ENCODE data around the gene ASCC1.

Gene ASCC1

DNA sequence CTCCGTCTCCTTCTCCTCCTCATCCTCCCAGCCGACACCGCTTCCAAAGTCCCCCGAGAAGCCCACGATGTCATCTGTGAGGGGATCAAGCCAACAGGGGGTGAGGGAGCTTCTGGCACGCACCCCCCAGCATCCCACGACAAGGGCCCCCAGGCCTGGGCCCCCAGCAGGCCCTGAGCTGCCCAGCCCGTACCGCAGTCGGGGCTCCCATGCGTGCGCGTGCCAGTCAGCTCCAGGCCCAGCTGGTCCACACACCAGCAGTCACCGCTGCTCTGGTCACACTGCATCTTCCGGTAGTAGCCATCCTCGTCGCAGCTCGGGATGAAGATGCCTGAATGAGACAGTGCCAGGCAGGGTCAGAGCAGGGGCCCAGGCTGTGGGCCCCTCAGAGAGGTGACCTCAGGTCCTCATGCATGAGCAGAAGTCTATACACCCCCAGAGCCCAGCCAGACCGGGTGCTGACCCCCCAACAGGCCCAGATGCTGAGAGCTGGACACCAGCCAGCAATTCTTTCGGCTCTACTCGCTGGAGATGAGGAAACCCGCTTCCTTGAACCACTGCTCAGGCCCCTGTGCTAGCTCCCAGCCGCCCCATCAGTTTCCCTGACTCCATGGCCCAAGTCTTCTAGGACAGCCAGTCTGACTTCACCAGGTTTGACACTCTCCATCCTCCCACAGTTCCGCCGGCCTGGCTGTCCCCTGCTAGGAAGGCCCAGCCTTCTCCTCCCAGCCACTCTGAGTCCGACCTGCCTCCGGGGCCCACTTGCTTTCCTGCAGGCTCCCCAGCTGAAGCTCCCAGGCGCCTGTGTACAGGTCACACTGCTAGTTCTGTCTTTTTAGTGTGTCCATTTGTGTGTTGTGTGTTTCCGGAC, 153.0 kb downstream of the ASCC1 start:
- DNase-seq: no peak

DNA sequence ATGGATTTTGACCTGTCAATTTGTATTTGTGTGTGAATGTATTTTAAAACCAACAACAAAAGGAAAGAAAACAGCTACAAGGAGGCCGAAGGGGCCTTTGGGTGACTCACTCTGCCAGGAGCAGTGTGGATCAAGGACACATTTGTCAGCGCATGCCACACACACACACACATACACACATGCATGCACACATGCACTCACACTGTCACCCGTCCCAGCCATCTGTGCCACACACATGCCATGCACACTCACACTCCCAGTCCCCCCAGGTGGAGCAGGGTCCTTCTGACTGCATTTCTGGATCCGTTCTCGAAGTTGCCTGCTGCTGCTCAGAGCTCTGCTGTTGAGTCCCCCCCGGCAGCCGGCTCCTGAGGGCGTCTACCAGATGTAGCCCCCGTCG, 153.7 kb downstream of the ASCC1 start:
- peak; percentile 39 for DNase-seq

DNA sequence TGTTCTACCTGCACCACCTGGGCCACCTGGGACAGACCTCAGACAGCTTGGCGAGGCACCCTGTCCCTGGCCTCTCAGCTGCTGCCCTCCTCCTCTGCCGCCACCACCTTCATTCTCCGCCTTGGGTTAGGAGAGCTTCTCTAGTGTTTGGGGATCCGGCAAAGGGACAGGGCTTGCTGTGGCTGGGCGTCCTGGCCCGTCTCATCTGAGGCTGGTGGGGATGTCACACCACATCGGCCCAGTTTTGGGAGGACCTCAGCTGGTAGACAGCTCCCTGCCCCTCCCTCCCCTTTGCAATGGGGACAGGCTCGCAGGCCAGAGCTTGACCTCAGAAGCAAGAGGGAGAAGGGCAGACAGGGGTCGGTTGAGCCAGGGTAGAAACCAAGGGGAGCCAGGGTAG, 154.1 kb downstream of the ASCC1 start:
- DNase-seq: no peak

DNA sequence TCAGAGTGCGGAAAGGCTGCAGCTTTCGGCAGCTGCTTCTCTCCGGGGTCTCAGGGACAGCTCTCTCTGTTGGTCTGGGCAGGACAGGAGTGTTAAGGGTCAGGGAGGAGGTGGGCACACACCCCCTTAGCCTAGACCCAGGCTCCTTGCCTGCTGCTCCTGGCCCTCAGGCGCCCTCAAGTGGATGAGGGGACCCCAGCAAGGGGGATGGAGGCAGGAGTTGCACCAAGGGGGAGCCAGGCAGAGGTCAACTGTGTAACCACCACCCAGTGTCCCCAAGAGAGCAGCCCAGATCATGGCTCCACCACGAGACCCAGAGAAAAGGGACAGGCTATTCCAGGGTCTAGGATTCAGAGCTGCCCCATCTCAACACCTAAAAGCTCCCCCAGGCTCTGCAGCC, 154.6 kb downstream of the ASCC1 start:
- no peak for DNase-seq

DNA sequence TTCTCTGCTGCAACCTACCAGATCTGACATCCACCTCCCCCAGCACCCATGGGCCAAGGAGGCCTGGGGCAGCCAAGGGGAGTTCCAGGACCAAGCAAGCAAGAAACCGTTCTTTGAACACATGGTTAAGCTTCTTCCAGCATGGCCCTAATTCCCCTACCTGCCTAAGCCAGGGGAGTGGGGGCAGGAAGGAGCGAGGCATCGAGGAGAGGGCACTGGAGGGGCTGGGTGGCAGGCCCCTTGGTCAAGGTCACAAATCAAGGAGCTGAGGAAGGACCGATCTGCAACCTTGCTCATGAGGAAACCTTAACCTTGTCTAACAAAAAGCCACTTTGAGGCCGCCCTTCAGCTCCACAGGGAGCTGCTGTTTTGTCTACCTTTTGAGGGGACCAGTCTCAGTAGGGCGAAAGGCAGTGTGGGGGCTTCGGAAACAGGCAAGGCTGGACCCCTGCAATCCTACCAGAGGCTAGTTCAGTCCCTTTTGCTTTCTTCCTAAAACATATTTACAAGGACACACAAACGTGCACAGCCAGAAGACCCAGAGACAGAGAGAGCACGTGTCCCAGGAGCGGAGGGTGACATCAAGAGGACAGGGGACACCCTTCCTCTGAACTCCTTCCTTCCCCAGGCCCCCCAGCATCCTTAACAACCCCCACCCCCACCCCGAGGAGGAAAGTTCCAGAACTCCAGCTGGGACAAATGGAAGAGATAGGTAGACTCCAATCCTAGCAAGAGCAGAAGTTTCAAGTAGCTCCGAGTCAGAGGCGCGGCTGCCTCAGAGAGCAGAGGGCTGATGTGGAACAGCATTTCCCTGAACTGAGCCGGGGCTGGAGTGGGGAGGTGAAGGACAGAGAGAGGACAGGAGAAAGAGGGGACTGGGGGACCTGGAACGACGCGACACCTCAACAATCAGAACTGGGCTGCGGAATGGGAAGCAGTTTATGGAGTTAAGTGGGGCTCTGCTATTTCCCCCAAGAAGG, 155.9 kb downstream of the ASCC1 start:
- no peak for DNase-seq

DNA sequence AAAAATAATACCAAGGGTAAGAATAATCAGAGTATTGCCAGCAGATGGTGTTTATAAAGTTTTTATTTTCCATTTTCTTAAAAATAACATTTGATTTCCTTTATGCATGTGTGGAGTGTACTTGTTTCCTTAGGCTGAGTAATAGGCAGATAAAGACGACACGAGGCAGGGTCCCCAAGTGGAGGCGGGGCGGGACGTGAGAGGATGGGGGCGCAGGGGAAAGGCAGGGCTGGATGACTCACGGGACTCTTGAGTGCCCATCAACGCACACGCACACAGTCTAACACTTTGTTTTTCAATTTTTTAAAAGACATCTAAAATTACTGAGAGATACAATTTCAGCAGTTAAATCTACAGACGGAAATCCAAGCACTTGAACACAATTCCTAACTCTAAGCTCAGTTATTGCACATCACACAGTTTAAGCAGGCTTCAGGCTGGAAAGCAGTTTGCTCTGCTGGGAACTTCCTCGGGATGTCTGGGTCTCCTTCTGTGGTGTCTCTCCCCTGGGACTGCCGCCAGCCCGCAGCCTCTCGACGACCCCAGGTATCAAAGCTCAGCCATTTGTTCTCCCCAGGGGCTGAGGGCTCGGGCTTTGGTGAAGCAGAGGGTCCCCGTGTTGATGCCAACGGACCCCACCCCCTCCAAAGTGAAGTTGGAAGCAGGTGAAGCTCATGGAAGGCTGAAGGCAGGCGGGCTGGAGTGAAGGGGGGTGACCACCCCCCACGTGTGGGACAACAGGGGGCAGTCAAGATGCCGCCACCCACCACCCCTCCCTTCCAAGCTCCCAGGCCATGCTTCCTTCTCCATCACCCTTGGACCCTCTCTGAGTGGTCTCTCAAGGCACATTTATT, 156.9 kb downstream of the ASCC1 start:
- no peak for DNase-seq

DNA sequence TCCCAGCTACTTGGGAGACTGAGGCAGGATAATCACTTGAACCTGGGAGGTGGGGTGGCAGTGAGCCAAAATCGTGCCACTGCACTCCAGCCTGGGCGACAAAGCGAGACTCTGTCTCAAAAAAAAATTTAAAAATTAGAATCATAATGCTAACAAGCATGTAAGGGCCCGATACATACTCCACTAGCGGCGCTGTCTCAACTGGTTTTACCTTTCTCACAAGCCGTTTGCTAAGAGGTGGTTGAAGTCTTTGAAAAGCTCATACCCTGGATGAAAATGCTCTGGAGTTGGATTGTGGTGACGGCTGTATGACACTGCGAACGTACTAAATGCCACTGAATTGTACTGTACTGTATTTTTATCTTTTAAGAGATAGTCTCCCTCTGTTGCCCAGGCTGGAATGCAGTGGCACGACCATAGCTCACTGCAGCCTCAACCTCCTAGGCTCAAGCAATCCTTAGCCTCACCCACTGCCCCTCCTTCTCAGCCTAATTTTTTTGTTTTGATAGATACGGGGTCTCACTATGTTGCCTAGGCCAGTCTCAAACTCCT, 157.7 kb downstream of the ASCC1 start:
- no peak for DNase-seq

DNA sequence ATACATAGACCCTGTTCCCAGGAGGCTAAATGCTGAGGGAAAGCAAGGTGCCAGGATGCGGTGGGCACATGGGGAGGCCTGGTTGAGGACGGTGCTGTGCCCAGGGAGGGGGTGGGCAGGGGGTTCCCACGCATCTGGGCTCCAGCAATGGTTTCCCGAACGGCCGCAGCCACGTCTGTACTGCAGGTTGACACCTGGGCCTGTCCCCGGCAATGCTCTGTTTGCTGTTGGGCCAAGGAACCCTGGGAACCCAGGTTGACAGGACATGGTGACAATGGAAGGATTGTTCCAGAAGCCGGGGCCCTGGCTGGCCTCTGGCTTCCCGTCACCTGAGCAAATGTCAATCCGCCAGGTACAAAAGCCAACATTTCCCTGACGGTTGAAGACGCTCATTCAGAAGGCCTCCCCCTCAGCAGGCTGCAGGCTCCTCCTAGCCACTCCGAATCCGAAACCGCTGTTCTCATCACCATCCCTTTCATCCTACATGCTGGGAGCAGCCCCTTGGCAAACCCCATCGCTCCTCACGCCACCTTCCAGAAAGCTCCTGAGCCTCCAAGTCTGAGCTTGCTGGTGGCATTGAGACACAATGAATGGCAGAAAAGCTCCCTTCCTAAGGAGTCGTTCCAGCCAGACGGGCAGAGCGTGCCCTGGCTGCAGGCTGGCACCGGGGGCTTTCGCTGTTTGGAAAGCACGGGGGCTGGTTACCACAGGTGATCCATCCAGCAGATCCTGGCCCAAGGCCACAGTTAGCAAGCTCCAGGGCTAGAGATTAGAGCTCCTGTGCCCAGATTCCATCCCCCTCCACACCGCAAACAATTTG, 158.9 kb downstream of the ASCC1 start:
- no peak for DNase-seq

DNA sequence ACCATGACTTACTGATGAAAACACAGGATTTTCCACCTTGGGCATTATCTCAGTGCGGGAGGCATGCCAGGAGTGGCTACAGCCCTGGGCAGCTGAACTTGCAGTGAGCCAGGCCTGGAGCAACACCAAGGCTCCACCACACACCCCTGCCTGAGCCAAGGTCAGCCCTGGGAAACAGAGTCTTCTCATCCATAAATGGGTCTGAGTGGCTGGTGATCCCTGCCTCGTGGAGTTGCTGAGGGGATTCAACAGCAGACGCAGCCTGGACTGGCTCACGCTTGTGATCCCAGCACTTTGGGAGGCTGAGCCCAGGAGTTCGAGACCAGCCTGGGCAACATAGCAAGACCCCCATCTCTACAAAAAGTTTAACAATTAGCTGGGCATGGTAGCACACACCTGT, 160.0 kb downstream of the ASCC1 start:
- DNase-seq: no peak

DNA sequence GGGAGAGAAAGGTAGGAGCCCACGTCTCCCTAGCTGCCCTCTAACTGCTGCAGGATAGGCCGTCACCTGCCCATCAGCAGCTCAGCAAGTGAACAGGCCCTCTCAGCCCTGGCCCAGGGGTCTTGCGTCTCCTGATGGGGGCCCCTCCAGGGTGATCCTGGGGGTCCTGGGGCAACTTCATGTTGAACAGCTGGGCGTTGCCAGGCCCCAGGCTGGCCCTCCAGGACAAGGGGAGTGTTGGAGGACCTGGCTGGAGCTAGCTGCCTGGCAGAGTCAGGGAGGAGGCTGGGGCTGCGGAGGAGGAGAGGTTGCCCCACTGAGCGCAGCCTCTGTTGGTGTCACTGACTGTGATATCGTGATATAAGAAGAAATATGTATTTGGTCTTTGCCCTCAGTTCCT, 162.4 kb downstream of the ASCC1 start:
- no peak for DNase-seq

DNA sequence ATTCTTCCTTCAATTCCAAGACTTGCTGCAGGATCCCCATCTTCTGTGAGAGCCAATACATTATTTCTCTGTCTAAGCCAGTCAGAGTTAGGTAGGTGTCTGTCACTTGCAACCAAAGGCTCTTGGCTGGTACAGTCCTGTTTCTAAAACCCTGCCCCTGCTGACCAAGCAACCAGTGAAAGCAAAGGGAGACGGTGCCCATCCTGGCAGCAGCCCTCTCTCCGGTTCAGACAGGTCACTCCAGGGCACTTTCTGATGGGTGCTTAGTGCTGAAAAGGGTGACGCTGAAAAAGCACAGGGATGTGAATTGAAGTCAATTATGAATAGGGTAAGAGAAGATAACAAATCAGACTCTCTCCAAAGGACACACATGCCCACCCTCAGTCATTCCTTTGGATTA, 165.2 kb downstream of the ASCC1 start:
- no peak for DNase-seq

DNA sequence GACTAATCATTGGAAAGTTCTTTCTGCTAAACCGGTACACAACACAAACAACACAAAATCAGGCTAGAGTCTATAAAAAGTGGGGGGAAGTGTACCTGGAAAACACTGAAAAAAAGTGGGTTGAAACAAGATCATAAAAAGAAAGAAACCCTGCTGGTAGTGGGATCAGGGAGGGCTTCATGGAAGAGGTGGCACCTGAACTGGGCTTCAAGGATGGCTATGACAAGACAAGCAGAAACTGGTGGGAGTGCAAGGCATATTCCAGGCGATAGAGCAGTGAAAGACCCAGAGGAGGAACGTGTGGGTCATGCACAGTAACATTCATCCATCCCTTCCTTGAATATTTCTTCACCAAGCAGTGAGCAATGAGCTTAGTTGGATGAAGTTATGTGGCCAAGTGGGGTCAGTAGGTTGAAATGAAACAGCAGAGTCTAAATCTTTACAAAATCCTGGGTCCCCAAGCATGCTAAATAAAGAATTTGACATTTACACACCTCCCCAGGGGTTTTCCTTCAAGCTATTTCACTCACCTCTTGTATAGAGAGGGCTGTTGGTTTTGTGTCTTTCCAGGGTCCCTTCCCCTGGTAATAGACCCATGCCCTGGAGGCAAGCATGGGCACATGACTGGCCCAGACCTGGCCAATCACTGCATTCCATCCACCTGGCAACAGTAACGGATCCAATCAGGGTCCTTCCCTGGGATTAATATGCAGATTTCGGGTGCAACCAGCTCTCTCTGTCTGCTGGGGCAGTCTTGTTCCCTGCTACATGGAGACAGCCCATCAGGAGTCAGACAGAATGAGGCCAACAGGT, 165.9 kb downstream of the ASCC1 start:
- no peak for DNase-seq

DNA sequence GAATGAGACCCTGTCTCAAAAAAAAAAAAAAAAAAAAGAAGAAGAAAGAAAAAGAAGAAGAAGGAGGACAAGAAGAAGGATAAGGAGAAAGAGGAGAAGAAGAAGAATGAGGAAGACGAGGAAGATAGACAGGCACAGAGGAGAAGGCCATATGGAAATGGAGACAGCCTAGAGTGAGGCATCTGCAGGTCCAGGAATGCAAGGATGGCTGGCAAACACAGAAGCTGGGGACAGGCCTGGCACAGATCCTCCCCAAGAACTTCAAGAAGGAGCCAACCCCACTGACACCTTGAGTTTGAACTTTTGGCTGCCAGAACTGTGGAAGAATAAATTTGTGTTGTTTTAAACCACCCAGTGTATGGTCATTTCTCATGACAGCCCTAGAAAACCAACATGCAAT, 166.6 kb downstream of the ASCC1 start:
- no peak for DNase-seq

DNA sequence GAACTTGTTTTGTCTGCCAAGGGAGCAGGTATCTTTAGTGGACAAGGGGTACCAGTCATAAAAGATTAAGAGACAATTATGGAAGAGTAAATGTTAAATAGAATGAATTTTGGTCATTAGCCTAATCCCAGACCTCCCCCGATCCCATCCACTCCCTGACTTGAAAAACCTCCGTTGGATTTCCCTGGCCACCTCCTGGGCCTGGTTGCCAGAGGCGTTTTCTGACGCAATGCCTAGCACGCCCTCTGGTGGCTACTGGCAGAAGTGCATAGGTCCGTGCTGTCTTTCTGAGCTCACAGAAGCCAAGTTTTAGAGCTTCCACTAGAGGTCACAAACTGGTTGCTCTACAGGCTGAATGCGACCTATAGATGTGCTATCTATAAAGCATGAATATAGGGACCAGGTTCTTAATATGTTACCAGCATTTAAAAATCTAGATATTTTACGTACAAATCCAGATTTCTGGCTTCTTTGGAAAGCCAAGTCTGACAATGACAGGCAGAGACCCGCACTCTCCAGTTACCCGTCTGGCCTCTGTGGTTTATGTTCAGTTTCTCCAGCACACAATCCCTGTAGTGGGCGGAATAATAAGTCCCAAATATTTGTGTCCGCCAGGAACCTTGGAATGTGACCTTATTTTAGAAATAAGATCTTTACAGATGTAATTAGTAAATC, 167.5 kb downstream of the ASCC1 start:
- DNase-seq: peak; percentile 90

Measured in fibroblast of skin of right quadriceps (primary cell).